HG03108 (cell line): Measurements from ENCODE around the gene SLX9.

Source experiments
- ATAC-seq: cut with Tn5 transposase; IDR thresholded peaks from one replicate; pipeline ENCODE4 v1.9.1; 2021; ENCODE audit warnings: moderate library complexity; ENCODE audit not compliant: unreplicated experiment

The SLX9 gene

DNA sequence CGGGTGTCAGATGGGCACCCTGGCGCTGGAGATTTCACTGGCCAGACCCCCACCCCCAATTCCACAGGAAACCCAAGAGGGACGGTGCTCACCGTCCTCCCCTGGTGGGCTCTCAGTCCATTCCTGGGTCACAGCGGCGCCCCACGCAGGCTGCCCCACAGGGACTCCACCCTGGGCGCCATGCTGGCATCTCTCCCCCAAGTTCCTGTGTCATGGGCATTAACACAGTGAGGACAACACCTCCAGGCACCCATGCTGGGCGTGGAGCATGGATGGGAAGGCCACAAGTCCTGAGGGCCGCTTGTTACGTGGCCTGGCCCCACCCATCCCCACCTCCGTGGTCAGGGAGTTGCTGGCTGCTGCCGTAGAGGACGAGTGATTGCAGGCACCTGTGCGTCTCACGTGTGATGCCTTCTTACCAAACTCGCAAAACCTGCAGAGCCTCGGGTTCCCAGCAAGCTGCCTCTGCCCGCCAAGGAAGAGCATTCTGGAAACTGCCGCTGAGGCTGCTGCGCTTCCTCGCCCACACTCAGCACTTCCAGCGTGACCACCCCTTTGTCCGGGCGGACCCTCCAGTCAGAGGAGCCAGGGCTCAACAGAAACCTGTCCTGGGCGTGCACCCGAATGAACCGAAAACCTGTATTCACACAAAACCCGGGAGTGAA is 60.3 kb downstream of the SLX9 start:
- no peak for ATAC-seq

DNA sequence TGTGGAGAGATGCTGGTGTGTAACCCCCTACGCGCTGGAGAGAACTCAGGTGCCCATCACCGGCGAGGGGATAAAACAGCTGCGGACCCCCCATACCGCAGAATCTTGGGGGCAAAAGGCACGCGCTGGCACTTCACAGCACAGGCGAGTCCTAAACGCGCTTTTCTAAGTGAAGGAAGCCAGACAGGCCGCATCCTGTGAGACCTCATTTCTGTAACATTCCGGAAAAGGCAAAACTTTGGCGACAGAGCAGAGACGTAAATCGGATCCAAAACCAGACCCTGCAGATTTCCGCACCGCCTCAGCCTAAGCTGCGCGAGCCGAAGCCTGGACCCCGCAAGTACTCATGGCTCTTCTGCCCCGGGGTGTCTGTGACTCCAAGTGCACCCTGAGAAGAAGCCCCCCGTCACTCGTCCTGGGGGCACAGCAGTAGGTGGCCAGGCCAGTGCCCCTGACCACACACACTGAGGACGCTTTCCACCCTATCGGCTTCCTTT is 60.9 kb downstream of the SLX9 start:
- no peak for ATAC-seq

DNA sequence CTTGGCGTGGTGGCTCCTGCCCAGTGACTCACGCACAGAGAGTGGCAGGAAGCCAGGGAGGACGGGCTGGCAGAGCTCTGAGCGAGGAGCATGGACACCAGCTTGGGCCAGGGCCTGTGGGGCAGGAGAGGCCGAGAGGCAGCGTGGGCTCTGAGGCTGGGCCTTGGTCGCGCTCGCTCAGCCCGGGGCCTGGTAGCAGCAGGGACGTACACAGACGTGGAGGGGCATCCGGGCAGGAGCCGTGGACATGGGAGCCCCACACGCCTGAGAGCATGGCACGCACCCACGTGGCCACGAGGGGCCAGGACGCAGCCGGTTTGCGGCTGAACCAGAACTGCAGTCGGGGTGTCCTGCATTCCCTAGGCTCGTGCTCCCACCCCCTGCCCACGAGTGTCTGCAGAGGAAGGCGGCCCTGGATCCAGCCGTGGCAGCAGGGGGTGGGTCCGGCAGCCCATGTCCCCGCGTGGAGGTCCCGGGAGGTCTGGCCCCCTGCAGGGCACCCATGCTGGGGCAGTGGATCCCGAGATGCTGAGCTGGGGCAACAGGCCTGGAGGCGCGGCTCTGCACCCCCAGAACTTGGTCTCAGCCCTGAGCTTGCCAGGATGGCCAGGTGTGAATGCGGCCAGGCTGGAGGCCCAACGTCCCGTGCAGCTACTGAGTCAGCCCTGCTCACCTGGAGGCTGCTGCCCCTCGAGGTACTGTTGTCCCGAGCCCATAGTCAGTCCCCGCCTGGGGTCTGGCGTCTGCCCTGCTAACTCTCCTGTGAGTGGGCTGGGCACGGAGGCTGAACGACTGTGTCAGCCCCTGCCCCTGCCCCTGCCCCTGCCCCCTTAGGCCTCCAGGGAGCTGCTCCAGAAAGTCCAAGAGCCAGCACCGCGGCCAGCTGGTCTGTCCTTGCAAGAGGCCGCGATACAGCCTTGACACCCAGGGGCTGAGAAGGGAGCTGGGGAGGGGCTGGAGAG is 61.6 kb downstream of the SLX9 start:
- no peak for ATAC-seq

DNA sequence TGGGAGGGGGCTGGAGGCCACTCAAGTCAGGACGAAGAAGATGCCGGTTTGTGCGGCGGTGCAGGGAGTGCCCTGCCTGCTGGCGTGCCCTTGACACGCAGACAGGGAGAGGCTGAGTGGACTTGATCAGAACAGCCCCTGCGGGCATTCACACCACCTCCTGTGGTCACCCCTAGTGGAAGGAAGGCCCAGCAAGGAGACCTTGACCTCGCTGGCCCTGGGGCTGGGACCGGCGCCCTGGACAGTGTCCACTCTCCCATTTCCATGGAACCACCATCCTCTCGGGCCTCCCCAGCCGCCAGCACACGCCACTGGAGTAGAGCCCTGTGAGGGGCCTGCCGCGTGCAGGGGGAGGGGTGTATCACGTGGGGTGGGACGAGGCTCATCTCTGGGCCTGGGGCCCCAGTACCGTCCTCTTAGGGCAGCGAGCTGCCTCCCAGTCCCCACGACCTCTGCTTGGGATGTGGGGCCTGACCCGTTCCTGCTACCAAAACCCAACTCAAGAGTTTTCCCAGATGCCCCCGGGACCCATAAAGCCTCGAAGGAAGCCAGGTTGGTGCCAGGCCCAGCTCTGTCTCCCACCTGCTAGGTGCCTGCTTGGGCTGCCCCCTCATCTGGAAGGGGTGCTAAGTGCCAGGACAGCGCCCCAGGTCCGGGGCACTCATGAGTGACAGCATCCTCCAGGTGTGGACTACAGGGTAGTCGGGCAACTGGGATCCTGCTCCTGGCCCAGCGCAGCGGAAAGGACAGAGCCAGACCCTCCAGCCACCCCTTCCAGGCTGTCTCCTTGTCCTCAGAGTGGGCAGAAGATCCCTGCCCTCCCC is 62.8 kb downstream of the SLX9 start:
- no peak for ATAC-seq

DNA sequence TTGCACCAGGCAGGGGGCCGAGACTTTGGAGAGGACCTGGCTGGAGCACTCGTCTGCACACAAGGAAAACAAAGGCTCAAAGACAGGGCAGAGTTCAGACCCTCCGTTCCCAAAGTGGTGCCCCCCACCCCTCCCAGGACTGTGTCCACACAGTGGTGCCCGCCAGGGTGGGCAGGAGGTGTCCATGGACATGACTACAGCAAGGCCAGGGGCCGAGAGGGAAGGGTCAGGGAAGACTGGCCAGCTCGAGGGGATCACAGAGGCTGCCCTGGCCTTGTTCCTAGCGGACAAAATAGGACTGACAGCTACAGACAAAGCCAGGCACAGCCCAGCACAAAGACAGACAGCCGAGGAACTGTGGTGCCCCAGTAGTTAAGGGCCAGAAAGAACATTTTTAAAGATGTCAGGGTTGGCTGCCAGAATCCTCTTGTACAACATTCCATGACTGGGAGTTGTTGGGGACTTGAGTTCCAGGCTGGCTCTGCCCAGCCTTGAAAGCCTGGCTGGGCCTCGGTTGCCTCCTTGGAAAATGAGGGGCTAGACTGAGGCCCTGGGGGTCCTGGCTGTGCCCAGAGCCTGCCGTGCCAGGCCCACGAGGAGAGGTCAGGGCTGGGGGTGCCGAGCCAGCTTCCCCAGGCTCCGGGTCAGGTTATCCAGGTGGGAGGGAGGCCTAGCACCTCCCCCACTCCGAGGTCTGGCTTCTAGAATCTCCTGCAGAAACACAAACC is 63.7 kb downstream of the SLX9 start:
- no peak for ATAC-seq

DNA sequence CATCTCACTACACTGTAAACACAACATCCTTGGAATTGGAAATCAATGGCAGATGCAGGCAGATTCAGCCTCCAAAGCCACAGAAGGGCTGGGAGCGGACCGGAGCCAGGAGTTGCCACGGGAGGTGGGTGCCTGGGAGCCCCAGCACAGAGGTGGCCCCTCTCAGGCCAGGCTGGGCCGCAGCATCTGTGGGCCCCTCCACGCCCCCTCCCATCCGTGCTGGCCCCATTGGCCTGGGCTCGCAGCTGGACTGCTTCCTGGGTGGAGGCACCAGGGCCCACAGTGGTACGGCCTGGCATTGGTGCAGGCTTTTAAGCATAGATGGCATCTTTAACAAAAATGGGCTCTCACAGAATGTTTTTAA is 64.2 kb downstream of the SLX9 start:
- no peak for ATAC-seq

DNA sequence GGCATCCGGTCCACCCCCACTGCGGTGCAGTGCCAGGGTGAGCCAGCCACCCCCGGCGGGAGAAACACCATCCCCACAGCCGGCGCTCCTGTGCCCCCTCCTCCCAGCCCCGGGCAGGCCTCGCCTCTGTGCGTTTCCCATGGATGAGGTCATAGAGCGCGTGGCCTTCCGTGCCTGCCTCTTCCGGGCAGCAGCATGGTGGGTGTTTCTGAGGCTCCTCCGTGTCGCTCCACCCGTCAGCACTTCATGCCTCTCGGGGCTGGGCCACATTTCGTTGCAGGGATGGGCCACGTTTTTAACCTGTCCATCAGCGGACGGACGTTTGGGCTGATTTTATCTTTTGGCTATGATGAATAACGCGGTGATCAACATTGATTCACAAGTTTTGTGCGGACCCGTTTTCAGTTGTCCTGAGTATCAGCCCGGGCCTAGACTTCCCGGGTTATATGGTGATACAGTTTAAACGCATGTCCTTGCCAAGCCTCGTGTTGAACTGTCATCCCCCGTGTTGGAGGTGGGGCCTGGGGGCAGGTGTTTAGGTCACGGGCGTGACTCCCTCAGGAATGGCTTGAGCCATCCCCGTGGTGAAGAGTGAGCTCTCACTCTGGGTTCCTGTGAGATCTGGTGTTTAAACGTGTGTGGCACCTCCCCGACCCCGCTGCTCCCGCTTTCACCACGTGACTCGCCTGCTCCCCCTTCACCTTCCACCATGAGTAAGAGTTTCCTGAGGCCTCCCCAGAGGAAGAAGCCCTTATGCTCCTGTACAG is 64.8 kb downstream of the SLX9 start:
- no peak for ATAC-seq

DNA sequence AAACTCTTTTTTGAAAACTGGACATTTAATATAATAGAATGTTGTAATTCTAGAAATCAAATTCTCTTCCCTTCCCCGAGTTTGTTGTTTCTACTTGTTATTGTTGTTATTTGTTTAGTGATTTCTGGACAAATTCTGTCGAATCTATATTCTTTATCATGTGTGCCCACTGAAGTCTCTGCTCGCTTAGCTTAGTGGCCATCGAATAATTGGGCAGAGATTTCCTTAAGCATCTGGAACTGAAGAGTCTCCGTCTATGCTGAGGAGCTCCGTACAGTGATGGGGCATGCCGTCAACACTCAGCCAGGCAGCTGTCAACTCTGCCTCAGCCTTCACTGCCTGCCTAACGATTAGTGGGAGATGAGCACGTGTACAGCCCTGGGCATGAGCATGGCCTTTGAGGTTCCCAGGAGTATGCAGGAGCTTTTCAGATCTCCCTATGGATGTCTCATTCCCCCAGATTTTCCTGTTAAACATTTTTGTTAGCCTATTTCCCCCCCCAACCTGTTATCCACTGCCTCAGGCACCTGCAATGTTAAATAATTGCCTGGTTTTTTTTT is 66.8 kb downstream of the SLX9 start:
- ATAC-seq, result no peak

DNA sequence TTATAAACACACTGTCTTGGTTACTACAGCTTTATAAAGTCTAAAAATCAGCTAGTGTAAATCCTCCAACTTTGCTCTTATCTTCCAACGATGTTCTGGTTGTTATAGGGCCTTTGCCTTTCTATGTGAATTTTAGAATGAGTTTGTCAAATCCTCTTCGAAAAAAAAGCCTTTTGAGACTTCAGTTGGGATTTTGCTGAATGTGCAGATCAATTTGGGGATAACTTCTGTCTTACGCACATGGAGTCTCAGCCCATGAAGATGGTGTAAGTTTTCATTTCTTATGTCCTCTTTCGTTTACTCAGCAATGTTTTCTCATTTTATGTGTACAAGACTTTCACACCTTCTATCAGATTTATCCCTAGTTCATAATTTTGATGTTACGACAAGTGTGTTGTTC is 69.8 kb downstream of the SLX9 start:
- no peak for ATAC-seq

DNA sequence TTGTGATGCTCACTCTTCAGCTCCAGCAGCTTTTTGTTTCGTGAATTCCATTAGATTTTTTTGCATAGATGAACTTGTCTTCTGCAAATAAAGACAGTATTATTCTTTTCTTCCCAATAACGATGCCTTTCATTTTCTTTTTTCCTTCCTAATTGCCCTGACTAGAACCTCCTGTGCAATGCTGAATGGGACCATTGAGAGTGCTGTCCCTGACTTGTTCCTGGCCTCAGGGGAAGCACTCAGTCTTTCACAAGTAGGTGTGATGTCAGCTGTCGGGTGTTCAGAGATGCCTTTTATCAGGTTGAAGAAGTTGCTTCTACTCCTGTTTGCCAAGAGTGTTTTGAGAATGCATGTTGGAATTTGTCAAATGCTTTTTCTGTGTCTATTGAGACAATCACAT is 70.3 kb downstream of the SLX9 start:
- no peak for ATAC-seq

DNA sequence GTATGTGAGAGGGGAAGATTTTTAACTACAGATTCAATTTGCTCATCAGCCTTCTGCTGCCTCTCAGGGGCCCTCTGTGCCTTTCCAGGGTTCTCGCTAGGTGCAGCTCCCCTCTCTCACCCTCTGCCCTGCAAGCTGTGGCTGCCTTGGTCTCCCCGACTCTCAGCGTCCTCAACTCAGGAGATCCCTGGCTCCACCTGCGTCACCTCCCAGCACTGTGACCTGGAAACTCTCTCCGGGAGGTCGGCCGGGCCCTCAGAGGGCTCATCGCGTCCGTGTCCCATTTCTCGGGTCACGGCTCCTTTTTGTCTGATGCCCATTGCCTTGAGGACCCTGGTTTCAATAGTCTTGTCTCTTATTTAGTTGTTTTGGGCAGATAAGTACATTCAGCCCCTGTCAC is 71.0 kb downstream of the SLX9 start:
- no peak for ATAC-seq

DNA sequence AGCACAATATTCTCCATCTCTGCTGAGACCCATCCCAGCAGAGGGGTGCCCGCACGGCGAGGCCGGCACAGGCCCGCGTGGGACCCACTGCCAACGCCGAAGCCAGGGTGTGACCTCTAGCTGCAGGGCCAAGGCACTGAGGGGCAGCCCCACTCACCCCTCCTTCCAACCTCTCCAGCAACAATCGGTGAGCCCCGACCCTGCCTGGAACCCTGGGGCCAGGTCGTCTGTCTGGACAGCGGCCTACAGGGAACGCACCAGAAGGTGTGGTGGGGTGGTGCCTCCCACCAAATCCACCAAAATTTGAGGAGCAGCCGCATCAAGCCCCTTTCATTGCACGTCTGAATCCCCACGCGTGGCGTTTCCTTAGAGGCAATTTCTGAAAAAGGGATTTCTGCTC is 71.6 kb downstream of the SLX9 start:
- ATAC-seq, result no peak

DNA sequence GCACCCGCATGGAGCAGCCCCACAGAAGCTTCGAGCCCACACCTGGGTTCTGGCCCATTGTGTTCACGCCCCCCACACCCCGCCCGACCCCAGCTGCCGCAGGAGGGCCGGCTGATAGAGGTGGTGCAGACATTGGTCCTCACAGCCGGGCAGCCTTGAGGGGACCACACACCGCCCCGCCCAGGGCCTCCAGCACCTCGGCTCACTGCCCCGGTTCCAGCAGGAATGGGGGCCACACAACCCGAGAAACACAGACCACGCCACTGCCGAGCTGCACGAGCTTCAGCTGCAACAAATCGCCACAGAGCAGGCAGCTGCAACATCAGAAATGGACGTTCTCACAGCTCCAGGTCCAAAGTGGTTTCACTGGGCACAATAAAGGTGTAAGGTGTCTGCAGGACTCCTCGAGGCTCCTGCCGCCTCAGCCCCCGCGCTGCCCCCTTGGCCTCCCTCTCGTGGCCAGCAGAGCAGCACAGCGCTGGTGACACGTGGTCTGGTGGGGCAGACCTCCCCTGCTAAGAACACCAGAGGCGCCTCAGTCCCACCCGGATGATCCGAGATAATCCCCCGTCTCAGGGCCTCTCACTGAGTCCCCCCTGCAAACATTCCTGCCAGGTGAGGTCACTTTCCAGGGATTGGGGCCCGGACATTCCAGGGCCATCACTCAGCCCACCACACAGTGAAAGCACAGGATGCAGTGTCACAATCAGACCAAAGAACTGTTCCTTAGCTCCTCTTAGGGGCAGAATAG is 72.3 kb downstream of the SLX9 start:
- no peak for ATAC-seq

DNA sequence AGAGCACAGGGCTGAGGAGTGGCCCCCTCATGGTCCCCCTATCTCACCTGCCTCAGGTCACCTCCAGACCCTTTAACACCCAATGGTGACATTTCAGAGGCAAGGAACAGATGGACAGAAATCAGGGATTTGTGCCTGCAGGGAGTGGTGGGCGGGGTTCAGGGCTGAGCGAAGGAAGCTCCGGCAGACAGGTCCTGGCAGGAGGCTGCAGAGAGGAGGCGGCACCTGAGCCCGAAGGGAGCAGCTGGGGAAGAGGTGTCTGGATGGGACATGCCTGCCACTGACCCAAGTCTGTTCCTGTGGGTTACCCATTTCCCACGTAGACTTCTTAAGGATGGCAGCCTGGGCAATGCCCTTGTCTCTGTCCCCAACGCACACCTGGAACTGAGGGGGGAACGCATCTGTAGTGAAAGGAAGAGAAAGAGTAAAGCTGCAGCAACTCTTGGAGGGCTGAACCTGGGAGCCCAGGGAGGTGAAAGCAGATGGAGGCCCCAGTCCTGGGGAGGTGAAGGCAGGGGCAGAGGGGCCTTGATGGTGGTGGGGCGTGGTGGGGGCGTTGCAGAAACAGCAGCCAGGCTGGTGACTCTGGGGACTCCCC is 72.9 kb downstream of the SLX9 start:
- ATAC-seq, result no peak

DNA sequence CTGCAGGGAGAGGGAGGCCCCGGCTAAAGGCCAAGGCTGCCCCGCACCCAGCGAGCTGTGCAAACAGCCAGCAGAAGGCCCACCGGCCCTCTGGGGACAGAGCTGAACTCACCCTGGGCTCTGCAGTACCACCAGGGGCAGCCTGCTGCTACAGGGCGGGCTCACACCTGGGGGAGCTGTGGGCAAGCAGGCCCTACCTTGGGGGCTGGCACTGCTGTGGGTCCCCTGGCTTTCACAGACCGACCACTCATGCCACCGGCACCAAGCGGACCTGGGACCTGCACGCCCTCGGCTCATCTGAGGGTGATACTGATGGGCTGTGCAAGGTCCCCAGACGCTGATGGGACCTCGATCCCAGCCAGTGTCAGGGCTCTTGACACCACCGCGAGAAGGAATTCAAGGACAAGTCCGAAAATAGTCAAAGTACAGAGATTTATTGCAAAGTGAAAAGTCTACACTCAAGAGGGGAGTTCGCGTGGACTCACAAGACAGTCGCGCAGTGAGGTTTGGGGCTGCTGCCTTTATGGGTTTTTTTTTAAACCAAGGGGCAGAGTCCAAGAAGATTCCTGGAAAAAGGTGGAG is 73.5 kb downstream of the SLX9 start:
- ATAC-seq, result no peak

DNA sequence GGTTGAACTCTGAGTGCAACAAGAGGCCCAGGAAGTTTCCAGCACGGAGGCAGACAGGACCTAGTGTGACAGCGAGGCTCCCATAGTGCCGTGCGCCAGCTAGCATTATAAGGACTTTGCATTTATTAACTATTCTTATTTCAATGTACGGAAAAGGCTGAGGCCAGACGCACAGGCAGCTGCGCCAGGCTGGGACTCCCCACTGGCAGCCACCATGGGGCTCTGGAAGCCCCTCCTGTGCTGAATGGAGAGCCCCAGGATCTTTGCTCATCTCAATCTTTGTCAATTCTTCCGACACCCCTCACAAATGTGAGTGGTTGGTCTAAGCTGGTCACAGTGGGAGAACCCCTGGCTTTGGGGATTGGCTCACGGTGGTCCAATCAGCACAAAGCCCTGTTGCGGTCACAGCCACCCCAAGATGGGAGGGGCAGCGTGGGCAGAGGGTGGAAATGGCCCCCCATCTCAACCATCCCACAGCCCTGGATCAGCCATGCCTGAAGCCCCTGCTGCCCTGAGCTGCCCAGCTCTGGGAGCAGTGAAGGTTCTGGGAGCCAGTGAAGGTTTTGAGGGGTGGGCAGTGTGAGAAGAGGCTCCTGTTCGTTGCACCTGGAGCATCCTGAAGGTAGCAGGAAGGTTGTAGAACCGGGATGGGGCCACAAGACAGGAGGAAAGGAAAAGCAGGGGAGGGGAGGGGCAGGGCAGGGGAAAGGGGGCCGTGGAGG is 75.1 kb downstream of the SLX9 start:
- ATAC-seq, result no peak

DNA sequence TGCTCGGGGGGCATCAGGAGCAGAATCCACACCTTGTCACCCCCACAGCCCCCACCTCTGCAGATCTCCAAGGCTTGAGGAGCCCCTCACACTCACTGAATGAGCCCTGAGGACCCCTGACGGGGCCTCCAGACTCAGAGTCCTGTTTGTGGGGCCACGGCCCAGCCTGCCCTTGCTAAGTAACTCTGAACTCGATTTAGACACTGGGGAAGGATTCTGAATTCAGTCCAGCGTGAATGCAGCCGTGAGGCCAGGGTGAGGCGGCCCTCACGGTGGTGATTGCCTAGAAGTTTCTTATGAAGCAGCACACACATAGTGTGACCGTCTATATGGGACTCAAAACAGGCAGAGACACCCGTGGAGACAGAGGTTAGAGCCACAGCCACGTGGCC is 75.6 kb downstream of the SLX9 start:
- no peak for ATAC-seq

DNA sequence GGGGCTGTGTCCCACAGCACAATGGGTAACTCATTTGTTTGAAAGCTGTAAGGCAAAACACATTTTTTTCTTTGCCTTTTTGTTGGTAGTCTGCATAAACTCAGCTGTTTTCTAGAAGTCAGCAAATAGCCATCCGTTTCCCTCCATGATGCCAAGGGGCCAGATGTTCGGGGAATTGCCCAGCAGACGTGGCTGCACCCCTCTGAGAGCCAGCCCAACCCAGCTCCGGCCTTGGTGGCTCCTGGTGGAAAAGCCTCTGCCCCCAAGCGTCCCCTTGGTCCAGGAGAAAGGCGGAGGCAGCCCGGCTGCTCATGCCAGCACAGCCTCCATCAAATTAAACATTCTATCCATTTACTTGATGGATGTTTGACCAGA is 76.2 kb downstream of the SLX9 start:
- no peak for ATAC-seq
